ENCODE results near the gene GPR83.

GPR83 gene

GRCh38 chr11:94342250-94342649, 59.0 kb downstream of the GPR83 start:
- no peak for TF ChIP-seq CTCF (IDR thresholded peaks at IDR 0.05; ENCODE audit: low read depth, low read length)
- H3K27me3 ChIP-seq: peaks cover 8% of the 10 kb centered on the region; the same call in 1 of the 2 replicates
- H3K4me1 ChIP-seq: no peaks in the 10 kb centered on the region
- no peak overlapping the region for H3K4me3 ChIP-seq (ENCODE audit: low read depth, low read length)
- H3K9me3 ChIP-seq: no peaks in the 10 kb centered on the region
- DNase-seq: no peak
- no peaks in the 10 kb centered on the region for H3K36me3 ChIP-seq

GRCh38 chr11:94338651-94339050, 62.6 kb downstream of the GPR83 start:
- no peak for DNase-seq
- TF ChIP-seq CTCF (IDR thresholded peaks at IDR 0.05; ENCODE audit: low read depth, low read length): no peak
- Histone ChIP-seq H3K4me1 (no peaks in the 10 kb centered on the region), H3K36me3 (no peaks in the 10 kb centered on the region), H3K4me3 (ENCODE audit: low read depth, low read length) (no peak overlapping the region), H3K27me3 (peaks cover 2% of the 10 kb centered on the region; the same call in 1 of the 2 replicates), H3K9me3 (no peaks in the 10 kb centered on the region)

GRCh38 chr11:94336033-94336432, 65.2 kb downstream of the GPR83 start:
- H3K4me3 ChIP-seq (ENCODE audit: low read depth, low read length): no peak overlapping the region
- no peak for TF ChIP-seq CTCF (IDR thresholded peaks at IDR 0.05; ENCODE audit: low read depth, low read length)
- no peaks in the 10 kb centered on the region for H3K9me3 ChIP-seq
- DNase-seq: no peak
- no peaks in the 10 kb centered on the region for H3K36me3 ChIP-seq
- no peaks in the 10 kb centered on the region for H3K4me1 ChIP-seq
- peaks cover 12% of the 10 kb centered on the region for H3K27me3 ChIP-seq

- DNase-seq: no peak
- no peaks in the 10 kb centered on the region for H3K4me1 ChIP-seq
- TF ChIP-seq CTCF (IDR thresholded peaks at IDR 0.05; ENCODE audit: low read depth, low read length): no peak
- H3K9me3 ChIP-seq: no peaks in the 10 kb centered on the region
- peaks cover 13% of the 10 kb centered on the region for H3K27me3 ChIP-seq
- no peak overlapping the region for H3K4me3 ChIP-seq (ENCODE audit: low read depth, low read length)
- H3K36me3 ChIP-seq: no peaks in the 10 kb centered on the region
Observed at GRCh38 chr11:94332814-94333213, 68.4 kb downstream of the GPR83 start.

- H3K36me3 ChIP-seq: no peaks in the 10 kb centered on the region
- H3K9me3 ChIP-seq: no peaks in the 10 kb centered on the region
- no peak for TF ChIP-seq CTCF (IDR thresholded peaks at IDR 0.05; ENCODE audit: low read depth, low read length)
- peaks cover 12% of the 10 kb centered on the region; the same call in 1 of the 2 replicates for H3K27me3 ChIP-seq
- no peak overlapping the region for H3K4me3 ChIP-seq (ENCODE audit: low read depth, low read length)
- no peak for DNase-seq
- no peaks in the 10 kb centered on the region for H3K4me1 ChIP-seq
Observed at GRCh38 chr11:94330789-94331188, 70.4 kb downstream of the GPR83 start.

GRCh38 chr11:94329501-94329900, 71.7 kb downstream of the GPR83 start:
- Histone ChIP-seq H3K4me3 (ENCODE audit: low read depth, low read length) (no peak overlapping the region), H3K4me1 (no peaks in the 10 kb centered on the region), H3K27me3 (peaks cover 12% of the 10 kb centered on the region; the same call in 1 of the 2 replicates), H3K9me3 (no peaks in the 10 kb centered on the region), H3K36me3 (no peaks in the 10 kb centered on the region)
- no peak for DNase-seq
- no peak for TF ChIP-seq CTCF (IDR thresholded peaks at IDR 0.05; ENCODE audit: low read depth, low read length)

Data from BE2C (cell line).